UCSD-AML1 (cell line): ENCODE results near the gene FANCD2.
"Not testable (repeated sequence)": the region's sequence is repeated elsewhere in the genome, so short reads cannot be mapped to it uniquely, and the experiment has no call there.

Experiments
- DNase-seq: peaks from one replicate; lab custom pipeline; 2025; ENCODE audit not compliant: unreplicated experiment; lab: John Stamatoyannopoulos, UW

The FANCD2 gene

DNA sequence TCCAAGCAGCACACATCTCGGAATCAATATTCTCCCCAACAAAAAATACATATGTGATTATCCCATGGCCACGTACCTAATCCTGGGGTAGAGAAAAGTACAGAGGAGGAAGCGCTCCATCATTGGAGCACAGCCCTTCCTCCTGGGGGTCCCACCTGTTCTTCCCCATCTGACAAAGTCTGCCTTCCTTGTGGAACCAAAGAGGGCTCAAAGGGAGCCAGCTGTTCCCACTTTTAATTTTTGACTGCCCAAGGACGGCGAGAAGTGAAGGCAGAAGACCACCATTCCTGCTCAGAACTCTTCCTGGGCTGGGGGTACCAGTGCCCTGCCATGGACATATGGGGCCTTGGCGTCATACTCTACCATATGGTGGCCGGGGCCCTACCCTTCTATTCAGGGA is 14.1 kb upstream of the FANCD2 start:
- no peak for DNase-seq

DNA sequence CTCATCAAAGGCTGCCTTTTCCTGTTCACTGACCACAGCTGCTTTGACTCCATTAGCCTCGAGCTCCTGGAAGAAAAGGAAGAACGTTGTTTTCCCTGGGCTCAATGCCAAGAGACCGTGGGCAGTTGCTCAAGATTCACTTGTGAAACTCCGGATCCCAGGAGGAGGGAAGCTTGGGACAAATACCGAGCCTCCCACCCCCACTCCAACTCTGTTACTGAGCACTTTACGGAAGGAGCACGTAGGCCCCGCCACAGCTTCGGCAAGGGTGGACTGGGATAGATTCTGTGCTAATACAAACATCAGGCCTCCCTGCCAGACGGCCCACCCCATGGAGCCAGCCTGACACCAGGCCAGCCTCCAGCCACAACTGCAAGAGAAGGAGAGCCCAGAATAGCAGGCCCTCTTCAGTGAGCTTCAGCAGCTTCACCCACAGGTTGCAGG is 10.8 kb upstream of the FANCD2 start:
- peak; percentile 69 for DNase-seq

DNA sequence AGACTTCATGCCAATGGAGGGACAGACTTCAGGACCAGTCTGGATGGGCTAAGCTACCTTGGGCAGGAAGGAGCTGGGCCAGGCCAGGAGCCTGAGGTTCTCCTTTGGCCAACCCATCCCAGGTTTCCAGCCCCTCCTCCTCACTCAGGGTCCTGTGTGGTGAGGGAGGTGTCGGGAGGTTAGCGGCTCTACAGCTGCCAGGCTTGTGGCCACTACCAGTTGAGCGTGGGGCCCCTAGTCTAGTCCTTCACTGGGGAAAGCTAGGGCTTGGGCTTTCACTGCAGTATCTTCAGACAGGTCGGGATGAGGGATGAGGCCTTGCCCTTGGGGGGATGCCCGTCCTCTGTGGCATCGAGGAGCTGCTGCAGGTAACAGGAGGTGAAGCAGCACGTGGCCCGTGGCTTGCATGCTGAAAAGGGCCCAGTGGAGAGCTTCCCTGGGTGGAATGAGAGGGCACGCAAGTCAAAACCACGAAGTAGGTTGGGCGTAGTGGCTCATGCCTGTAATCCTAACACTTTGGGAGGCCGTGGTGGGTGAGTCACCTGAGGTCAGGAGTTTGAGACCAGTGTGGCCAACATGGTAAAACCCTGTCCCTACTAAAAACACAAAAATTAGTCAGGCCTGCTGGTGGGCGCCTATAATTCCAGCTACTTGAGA is 8.5 kb upstream of the FANCD2 start:
- no peak for DNase-seq

DNA sequence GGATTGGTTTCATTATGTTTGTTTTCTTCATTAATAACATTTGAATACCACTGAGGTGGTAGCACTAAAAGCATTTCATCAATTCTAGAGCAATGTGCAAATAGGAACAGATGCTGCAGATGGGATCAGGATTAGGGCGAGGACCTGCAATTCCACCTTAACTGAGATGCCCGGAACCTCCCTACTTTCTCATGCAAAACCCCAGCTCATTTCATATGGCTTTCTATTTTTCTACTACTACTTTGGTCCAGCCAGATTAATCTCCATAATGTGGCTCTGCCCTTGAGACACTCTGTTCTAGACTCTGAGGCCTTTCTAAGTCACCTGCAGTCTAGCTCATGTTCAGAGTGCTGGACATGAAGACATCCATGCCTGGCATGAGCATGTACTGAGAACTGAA is 7.4 kb upstream of the FANCD2 start:
- DNase-seq, result not testable (repeated sequence)

DNA sequence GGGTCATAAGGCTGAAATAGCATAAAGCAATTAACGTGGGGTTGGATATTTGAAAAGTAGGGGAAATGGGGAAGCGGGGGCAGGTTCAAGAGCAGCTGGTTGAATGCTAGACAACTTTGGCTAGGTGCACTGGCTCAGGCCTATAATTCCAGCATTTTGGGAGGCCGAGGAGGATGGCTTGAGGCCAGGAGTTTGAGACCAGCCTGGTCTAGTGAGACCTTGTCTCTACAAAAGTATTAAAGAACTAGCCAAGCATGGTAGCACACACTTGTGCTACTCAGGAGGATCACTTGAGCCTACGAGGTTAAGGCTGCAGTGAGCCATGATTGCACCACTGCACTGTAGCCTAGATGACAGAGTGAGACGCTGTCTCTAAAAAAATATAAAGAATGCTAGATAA is 6.9 kb upstream of the FANCD2 start:
- no peak for DNase-seq

DNA sequence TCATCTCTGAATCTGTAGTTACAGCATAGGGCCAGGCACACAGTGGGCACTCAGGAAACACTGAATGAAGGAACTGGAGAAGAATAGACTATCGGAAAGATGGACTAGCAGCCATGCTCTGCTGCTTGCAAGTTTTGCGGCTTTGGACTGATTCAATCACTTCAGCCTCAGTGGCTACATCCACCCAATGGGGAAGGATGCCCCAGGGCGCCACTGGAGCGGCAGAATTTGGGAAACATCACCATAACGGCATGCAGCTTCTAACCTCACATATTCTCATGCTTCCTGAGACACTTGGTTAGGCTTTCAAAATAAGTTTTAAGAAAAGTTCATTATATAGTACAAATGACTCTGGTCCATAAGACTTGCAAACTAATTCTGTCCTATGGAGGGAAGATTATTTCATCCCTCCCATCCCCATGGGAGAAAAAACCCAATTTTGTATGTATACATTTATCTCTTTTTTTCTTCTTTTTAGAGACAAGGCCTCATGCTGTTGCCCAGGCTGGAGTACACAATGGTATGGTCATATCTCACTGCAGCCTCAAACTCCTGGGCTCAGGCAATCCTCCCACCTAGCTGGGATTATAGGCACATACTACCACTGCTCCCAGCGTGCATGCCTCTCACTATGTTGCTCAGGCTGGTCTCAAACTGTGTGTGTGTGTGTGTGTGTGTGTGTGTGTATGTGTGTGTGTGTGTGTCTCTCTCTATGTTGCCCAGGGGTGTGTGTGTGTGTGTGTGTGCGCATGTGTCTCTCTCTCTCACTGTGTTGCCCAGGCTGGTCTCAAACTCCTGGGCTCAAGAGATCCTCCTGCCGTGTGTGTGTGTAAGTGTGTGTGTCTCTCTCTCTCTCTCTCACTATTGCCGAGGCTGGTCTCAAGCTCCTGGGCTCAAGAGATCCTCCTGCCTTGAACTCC is 4.1 kb upstream of the FANCD2 start:
- no peak for DNase-seq

DNA sequence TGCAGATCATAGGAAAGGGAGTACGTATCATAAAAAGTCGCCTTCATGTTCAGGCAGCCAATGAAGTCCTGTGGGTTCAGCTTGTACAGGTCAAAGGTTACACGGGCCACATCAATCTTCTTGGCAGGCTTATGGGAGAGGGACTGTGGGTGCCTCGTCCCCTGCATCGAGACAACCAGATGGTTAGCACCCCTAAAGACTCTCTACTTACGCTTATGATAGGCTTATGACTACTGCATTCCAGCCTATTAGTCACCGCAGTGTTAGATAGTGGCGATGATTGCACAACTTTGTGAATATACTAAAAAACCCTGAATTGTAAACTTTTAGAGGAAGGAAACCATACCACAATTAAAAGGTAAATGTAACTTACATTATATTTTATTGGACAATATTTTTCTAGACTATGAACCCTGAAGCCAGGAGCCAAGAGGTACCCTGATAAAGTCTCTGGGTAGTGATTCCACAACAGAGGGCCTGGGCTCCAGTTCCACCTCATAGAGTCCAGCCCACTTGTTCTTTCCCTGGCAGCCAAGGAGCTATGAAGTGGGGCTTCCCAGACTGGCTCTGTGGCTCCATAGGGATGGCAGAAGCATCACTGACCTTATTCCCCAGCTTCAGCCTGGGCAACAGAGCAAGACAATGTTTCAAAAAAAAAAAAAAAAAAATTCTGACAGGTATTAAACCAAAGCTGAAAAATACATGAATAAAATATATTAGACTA is 2.5 kb upstream of the FANCD2 start:
- DNase-seq, result no peak

DNA sequence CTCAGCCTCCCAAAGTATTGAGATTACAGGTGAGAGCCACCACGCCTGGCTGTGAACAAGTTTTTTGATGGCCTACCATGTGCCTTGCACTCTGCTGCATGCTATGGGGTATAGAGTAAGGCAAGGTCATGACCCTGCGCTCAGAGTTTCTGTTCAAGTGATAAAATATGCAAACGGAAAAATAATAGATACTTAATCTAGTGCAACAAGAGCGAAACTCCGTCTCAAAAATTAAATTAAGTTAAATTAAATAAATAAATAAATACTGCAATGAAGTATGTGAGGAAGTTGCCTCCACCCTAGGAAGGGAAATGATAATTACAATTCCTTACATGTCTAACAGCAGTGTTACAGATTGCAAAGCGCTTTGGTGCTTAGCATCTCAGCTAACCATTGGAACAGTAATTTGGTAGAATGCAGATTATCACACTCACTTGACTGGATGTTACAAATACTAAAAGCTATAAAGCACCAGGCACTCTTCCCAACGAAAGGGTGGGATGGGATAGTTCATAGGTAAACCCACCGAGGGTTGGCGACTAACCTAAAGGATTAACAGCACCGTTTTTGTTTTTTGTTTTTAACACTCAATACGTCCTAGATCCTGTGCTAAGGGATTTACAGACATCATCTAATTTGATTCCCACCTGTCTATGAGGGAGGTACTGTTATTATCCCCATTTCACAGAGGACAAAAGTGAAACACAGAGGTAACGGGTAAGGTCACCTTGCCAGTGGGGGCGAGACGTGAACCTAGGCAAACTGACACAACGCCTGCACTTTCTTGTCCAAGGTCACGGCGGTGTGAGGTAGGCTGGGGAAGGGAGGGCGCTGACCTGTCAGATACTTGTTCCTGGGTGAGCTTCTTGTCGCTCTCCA is 793 bp upstream of the FANCD2 start:
- DNase-seq, result no peak

DNA sequence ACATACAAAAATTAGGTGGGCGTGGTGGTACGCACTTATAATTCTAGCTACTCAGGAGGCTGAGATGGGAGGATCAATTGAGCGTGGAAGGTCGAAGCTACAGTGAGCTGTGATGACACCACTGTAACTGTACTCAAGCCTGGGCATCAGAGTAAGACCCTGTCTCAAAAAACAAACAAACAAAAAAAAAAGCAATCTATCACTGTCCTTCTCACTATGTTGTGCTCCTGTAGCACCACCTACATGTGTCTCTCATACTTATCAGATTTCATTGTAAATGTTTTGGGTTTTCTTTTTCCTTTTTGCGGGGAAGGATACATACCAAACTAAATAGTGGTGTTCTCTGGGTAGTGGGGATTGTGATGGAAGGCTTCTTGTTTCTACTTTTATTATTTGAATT is 14.8 kb downstream of the FANCD2 start:
- no peak for DNase-seq

DNA sequence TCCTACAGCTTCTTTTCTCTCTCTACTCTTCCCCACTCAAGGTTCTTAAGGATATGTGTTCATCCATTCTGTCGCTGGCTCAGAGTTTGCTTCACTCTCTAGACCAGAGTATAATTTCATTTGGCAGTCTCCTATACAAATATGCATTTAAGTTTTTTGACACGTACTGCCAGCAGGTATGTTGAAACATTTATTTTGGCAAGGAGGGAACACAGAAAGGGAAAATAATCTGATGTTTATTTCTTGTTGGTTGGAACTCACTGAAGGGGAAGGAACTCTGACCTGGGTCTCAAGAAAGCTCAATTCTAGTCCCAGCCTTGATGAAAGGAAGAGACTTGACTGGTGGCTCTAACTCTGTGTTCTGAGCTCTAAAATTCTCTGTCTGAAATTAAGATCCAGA is 21.6 kb downstream of the FANCD2 start:
- no peak for DNase-seq

DNA sequence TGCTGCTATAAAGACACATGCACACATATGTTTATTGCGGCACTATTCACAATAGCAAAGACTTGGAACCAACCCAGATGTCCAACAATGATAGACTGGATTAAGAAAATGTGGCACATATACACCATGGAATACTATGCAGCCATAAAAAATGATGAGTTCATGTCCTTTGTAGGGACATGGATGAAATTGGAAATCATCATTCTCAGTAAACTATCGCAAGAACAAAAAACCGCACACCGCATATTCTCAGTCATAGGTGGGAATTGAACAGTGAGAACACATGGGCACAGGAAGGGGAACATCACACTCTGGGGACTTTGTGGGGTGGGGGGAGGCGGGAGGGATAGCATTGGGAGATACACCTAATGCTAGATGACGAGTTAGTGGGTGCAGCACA is 26.8 kb downstream of the FANCD2 start:
- not testable (repeated sequence) for DNase-seq

DNA sequence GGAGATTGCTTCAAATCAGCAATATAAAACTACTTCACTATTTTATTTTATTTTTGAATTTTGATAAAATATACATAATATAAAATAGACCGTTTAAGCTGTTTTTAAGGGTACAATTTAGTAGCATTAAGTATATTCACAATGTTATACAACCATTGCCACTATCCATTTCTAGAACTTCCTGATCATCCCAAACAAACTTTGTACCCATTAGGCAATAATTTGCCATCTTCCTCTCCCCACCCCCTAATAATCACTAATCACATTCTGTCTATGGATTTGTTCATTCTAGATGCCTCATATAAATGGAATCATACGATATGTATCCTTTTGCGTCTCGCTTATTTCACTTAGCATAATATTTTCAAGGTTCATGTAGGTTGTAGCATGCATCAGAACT is 28.9 kb downstream of the FANCD2 start:
- no peak for DNase-seq

DNA sequence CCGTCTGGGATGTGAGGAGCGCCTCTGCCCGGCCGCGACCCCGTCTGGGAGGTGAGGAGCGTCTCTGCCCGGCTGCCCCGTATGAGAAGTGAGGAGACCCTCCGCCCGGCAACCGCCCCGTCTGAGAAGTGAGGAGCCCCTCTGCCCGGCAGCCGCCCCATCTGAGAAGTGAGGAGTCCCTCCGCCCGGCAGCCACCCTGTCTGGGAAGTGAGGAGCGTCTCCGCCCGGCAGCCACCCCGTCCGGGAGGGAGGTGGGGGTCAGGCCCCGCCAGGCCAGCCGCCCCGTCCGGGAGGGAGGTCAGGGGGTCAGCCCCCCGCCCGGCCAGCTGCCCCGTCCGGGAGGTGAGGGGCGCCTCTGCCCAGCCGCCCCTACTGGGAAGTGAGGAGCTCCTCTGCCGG is 43.8 kb downstream of the FANCD2 start:
- DNase-seq, result not testable (repeated sequence)

DNA sequence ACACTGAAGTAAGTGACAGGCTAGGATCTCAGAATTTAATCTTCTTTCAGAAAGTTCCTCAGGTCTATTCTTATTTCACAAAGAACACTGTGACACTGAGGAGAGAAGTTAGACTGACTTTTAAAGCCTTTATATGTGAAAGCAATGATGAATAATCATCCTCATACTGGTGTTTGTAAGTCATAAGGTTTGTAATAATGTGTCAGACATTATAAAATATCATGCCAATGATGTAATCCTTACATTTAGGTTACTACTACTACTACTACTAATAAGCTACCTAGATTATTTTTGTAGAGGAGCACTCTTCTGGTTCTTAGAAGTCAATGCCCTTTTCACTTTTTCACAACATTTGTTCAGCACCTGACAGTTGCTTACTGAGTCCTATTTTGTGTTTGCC is 48.4 kb downstream of the FANCD2 start:
- DNase-seq, result no peak

DNA sequence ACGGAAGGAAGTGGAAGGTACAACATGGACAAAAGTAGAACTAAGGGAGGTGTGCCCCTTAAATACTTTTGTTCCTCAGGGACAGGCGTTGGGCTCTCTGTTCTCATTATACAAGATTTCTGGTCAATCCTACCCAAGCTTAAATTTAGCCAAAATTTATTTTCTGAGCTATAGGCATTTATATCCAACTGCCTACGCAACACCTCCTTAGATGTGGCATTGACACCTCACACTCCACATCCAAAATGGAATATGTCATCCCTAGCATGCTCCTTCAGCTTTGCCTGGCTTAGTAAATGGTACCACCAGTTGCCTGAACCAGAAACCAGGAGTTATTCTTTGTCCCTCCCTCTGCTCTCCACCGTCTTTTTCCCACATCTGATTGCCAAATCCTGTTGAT is 55.6 kb downstream of the FANCD2 start:
- DNase-seq, result no peak

DNA sequence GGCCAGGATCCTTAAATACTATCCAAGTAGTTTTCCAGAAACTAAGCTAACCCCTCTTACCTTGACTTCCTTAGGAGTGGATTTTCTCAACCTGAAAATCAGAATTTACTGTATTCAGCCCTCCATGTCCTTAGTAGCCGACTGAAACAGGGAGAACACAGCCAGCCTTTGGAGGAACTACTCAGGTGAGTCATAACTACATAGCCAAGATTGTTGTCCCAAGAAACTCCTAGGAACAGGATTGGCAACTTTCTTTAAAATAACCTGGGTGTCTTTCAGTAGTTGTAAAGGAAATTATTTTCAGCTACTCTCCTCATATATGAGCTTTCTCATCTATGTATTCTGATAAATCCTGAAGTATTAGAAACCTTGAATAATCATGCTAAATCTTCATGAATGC is 59.5 kb downstream of the FANCD2 start:
- no peak for DNase-seq

DNA sequence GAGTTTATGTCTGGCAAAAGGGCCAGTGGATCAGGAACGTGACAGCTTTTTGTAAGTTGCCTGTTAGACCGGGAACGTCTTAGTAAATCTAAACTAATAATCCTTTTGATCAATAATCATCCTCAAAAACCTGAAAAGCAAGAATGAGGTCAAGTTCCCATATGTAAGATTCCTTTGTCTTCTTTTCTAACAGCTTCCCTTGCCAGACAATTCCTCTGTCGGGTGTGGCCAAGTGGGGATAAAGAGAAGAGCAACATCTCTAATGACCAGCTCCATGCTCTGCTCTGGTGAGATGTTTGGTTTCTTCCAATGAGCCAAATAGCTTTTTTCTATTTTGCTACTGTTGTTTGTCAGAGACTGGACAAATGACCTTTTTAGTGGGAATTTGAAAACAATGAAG is 62.0 kb downstream of the FANCD2 start:
- no peak for DNase-seq

DNA sequence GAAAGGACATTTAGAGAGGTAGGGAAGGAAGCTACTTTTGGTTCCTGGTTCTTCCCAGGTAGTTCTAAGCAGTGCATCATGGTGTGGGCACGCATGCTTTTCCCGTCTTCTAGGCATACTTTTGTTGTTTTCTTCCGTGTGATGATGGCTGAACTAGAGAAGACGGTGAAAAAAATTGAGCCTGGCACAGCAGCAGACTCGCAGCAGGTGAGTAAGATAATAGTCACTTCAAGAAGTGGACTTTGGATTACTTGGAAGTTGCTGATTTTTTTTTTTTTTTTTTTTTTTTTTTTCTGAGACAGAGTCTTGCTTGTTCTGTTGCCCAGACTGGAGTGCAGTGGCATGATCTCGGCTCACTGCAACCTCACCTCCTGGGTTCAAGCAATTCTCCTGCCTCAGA is 63.9 kb downstream of the FANCD2 start:
- no peak for DNase-seq

DNA sequence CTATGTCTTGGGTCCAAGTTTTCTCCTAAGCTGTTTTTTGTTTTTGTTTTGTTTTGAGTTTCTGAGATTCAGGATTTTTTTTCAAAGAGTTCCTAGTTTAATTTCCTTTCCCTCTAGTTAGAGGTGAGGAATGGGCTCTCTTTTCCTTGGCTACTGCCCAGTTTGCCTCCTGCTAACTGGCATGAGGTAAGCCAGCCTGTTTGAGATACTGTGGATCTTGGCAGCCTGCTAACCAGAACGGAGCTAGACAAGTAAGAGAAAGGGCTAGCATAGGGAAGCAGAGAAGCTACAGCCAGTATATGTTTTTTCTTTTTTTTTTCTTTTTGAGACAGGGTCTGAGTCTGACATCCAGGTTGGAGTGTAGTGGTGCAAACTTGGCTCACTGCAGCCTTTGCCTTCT is 64.5 kb downstream of the FANCD2 start:
- not testable (repeated sequence) for DNase-seq

DNA sequence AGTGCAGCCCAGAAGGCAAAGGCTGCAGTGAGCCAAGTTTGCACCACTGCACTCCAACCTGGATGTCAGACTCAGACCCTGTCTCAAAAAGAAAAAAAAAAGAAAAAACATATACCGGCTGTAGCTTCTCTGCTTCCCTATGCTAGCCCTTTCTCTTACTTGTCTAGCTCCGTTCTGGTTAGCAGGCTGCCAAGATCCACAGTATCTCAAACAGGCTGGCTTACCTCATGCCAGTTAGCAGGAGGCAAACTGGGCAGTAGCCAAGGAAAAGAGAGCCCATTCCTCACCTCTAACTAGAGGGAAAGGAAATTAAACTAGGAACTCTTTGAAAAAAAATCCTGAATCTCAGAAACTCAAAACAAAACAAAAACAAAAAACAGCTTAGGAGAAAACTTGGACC is 65.2 kb downstream of the FANCD2 start:
- not testable (repeated sequence) for DNase-seq

DNA sequence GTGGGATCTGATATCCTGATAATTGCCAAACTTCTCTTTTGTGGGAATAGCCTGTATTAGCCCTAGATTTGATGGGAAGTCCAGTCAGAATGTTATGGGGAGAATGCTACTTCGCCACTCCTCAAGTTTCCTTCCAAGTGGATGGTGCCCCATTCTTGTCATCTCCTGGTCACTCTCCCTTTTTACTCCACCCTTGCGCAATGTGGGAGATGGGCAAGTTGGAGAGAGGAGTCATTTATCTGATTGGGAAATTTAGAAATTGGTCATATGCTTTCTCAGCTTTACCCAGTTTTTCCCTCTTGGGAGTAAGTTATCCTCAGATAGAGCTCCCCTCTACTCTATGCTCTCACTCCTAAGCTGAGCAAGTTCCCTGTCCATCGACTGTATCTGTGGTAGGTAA is 67.4 kb downstream of the FANCD2 start:
- no peak for DNase-seq
